Parathyroid adenoma (tissue), 2 donors: ENCODE results near the gene PAFAH1B2.

Source experiments
- H2AFZ ChIP-seq: fragments of 300-600 bp; sonication (generic); one replicate; pipeline ENCODE4 v1.7.0; 2017; ENCODE audit warnings: antibody characterized with exemption, mild to moderate bottlenecking
- H3K27ac ChIP-seq: fragments of 300-600 bp; sonication (generic); one replicate; pipeline ENCODE4 v1.7.0; 2017
- H3K27me3 ChIP-seq: fragments of 300-600 bp; sonication (generic); one replicate; pipeline ENCODE4 v1.7.0; 2017; ENCODE audit warnings: low read length; ENCODE audit not compliant: control insufficient read depth, insufficient read depth
- H3K36me3 ChIP-seq: fragments of 300-600 bp; sonication (generic); one replicate; pipeline ENCODE4 v1.7.0; 2017; ENCODE audit warnings: low read length; ENCODE audit not compliant: control insufficient read depth, insufficient read depth
- H3K4me1 ChIP-seq: fragments of 300-600 bp; sonication (generic); one replicate; pipeline ENCODE4 v1.7.0; 2017; ENCODE audit warnings: control low read depth
- H3K4me2 ChIP-seq: fragments of 300-600 bp; sonication (generic); one replicate; pipeline ENCODE4 v1.7.0; 2017; ENCODE audit warnings: low read length
- H3K4me3 ChIP-seq: fragments of 300-600 bp; sonication (generic); one replicate; pipeline ENCODE4 v1.7.0; 2017; ENCODE audit warnings: low read depth, low read length
- H3K79me2 ChIP-seq: fragments of 300-600 bp; sonication (generic); one replicate; pipeline ENCODE4 v1.7.0; 2017; ENCODE audit warnings: control low read depth
- H3K9ac ChIP-seq: fragments of 300-600 bp; sonication (generic); one replicate; pipeline ENCODE4 v1.7.0; 2017; ENCODE audit warnings: mild to moderate bottlenecking
- H3K9me3 ChIP-seq: fragments of 300-600 bp; sonication (generic); one replicate; pipeline ENCODE4 v1.7.0; 2017; ENCODE audit warnings: low read length; ENCODE audit not compliant: control insufficient read depth
- CTCF ChIP-seq: fragments of 300-600 bp; sonication (generic); IDR thresholded peaks from one replicate; pipeline ENCODE4 v1.7.0; 2017; ENCODE audit warnings: antibody characterized with exemption, mild to moderate bottlenecking
- donor health status: primary hyperparathyroidism.

The PAFAH1B2 gene

DNA sequence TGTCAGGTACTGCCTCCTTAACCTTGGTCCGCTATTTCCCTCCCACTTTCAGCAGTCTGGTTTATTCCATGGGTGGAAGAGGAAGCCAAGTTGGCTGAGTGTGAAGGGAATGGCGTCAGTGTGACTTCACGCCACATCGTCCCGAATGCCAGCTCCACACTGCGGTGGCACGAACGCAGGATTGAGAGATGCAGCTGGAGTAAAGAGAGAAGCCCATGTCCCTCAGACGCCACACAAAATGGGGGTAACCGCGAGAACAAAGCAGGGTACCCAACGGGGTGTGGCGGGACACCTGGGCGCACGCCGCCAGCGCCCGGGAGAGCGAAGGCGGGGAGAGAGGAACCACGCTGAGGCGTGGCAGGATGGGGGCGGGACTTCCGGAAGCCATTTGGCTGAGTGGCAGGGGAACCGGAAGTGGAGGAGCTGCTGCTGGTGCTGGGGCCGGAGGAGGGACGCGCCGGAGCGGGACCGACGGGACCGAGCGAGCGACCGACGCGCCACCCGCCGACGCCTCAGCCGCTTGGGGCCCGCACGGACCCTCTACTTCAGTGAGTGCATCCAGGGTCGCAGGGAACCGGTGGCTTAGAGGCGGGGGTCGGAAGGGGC is at the start of gene PAFAH1B2:
Gene PAFAH1B2 (plus strand): TSS at position 417 of the 606 bp plus-strand sequence. CDS start 8,161 bp downstream, outside the sequence.
- Histone ChIP-seq H3K4me1 (peaks cover 3% of the 10 kb centered on the region), H3K4me2 (peak within 1 kb of the TSS; percentile 91), H3K9me3 (no peaks in the 10 kb centered on the region), H3K36me3 (no peaks in the 10 kb centered on the region), H3K9ac (no peak within 1 kb of the TSS), H3K79me2 (peaks cover 17% of the 10 kb centered on the region), H2AFZ (peak within 1 kb of the TSS; percentile 97), H3K4me3 (peak within 1 kb of the TSS; percentile 69), H3K27me3 (no peaks in the 10 kb centered on the region), H3K27ac (peak within 1 kb of the TSS; percentile 90)
- no peak for TF ChIP-seq CTCF

- no peaks in the 10 kb centered on the region for H3K36me3 ChIP-seq
- H3K9ac ChIP-seq: no peak overlapping the region
- TF ChIP-seq CTCF: no peak
- peak overlapping the region; percentile 35 for H3K4me2 ChIP-seq
- H3K27ac ChIP-seq: no peak overlapping the region
- H3K27me3 ChIP-seq: no peaks in the 10 kb centered on the region
- peaks cover 10% of the 10 kb centered on the region for H3K4me1 ChIP-seq
- H3K9me3 ChIP-seq: no peaks in the 10 kb centered on the region
- no peak overlapping the region for H2AFZ ChIP-seq
- H3K79me2 ChIP-seq: peaks cover 31% of the 10 kb centered on the region
- H3K4me3 ChIP-seq: no peak overlapping the region
Observed at GRCh38 chr11:117094776-117095175, 49.3 kb upstream of the PAFAH1B2 start.

DNA sequence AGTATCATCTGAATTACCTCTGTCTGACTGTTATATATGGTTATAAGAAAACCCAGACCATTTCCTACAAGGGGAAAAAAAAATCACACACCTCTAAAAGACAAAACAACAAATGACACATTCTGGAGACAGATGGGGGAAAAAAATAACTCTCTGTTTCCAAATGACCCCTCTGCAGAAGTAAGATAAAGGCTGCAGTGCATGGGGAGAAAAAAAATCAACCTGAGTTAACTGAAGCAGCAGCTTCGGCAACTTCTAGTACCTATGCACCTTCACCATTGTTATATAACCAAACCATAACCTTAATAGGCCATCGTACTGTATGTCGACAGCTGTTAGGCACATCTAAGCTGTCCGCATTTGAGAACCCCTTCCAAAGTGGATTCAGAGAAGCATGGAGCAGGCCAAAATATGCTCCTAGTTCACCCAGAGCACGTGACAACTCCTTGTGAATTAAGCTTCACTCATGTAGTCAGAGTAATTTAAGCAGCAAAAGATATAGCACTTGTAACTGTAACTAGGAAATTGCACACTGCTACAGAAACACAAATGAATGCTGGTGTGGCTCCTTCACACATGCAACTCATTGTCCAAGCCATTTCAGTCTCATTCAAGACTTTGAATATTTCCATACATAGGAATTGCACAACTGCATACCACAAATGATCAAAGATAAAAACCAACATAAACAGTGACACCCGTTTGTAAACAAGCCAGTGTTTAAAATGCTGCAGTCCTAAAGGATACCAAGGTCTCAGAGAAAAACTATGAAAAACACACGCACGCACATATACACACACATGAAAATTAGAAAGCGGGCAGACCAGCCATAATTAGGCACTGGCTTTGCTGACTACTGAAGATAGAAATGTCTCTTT is 48.6 kb upstream of the PAFAH1B2 start:
- Histone ChIP-seq H3K36me3 (no peaks in the 10 kb centered on the region), H3K9ac (no peak overlapping the region), H3K9me3 (no peaks in the 10 kb centered on the region), H3K79me2 (peaks cover 24% of the 10 kb centered on the region), H3K4me2 (peak overlapping the region; percentile 81), H3K27me3 (no peaks in the 10 kb centered on the region), H3K4me1 (peaks cover 10% of the 10 kb centered on the region), H3K27ac (peak overlapping the region; percentile 81), H2AFZ (no peak overlapping the region), H3K4me3 (peak overlapping the region; percentile 29)
- TF ChIP-seq CTCF: no peak

GRCh38 chr11:117096201-117096991 is 47.7 kb upstream of the PAFAH1B2 start:
- Histone ChIP-seq H3K9me3 (no peaks in the 10 kb centered on the region), H3K79me2 (peaks cover 19% of the 10 kb centered on the region), H3K27me3 (no peaks in the 10 kb centered on the region), H2AFZ (no peak overlapping the region), H3K27ac (peak overlapping the region; percentile 81), H3K9ac (no peak overlapping the region), H3K36me3 (no peaks in the 10 kb centered on the region), H3K4me1 (peaks cover 10% of the 10 kb centered on the region), H3K4me3 (peak overlapping the region; percentile 29), H3K4me2 (peak overlapping the region; percentile 81)
- no peak for TF ChIP-seq CTCF
